HG03342 (cell line): ENCODE measurements around the gene FSHR.

ENCODE experiments used
- ATAC-seq: cut with Tn5 transposase; IDR thresholded peaks from one replicate; pipeline ENCODE4 v1.9.1; 2021; ENCODE audit warnings: mild to moderate bottlenecking, moderate library complexity; ENCODE audit not compliant: unreplicated experiment

Gene FSHR

DNA sequence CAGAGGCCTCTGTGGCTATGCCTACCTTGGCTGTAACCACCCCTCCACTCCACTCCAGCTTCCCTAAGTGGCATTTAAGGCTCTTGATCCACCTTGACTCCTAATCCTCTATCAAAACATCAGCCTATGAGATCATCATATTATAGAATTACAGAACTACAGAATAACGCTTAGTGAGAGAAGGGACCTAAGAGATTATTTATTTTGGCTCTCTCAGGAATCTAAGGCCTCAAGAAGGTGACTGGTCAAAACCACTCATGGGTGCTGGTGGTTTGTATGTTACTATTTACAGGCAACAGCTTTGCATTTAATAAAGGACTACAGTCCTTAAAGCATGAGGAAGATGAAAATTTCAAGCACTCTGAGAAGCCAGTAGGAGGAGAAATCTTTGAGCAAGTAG lies 118.8 kb downstream of the FSHR start:
- ATAC-seq = no peak

DNA sequence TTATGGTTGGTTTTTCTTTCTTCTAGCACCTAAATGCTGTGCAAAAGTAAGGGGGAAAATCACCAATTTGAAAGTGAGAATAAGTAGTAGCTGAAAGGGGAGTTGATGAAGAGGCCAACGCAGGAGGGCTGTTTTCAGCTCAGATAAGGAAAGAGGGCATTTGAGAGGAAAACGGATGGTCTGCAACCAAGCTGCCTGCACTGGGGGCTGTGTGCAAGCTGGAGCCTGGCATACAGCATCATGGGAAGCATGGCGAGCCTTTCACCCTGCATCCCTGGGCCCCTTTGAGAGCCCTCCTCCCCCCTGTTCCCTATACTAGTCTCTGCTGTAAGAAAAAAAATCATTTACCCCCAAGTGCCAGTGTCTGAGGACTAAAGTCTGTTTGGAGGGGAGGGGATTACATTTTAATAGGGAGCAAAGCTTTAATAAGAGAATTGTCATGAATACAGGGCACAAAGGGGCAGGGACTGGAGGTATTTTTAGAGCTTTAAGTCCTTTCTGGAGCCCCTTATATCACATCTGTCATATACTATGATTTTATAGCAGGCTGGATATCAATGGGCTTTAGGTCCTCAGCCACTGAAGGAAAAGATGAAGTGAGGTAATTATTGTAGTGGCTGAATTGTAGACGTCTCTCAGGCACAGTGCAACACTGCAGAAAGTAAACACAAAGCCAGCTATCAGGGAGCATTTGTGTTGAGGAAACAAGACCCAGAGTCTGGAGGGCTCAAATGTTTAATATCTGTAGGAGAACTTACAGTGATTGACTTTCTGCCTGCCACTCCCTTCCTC lies 120.7 kb downstream of the FSHR start:
- no peak for ATAC-seq

DNA sequence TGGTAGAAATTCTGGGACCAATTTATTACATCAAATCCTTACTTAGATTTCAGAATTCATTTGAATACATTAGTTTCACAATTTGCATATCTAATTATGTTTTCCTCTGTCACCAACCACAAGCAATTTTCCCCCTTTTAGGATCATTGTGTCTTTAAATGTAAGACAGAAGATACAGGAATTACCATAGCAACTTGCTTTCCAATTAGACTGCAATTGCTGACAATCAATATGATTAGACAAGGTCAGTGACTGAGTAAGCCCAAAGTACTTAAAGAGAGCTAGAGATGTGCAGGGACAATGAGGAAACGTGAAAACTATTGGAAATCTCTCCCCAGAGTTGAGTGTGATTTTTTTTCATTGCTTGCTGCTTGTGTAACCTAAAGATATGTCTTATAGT lies 121.4 kb downstream of the FSHR start:
- no peak for ATAC-seq

DNA sequence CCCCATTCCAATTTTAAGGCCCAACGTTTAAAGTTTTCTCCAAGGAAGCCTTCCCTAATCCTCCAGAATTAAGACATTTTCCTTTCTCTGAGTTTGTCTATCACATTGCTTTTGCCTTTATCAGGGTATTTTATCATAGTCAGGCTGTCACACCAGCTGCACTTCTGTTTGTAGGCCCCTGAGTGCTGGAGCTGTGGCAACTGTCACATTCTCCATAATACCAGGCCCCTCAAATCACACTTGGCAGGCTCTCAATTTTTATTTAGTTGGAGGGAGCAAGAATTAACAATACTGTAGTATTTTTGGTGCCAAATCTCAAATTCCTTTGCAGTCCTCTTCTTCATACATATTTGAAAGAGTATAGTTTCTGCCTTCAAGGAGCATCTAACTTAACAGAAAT lies 122.2 kb downstream of the FSHR start:
- ATAC-seq = no peak

DNA sequence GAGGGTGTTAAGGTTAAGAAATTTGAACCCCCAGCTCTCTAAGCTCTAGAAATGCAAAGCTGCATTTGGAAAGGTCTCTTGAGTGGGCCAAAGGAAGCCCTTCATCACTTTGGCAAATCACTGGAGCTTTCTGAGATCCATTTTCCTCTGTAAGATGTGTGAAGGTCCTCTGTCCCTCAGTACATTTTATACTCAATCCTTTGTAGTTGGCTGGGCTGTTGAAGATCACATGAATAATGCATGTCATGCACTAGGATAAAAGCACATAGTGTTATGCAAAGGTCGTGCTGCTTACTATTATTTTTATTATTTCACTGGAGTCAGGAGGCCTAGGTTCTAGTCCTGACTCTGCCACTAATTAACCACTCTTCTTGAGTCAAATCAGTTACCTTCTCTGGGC lies 124.9 kb downstream of the FSHR start:
- ATAC-seq = no peak

DNA sequence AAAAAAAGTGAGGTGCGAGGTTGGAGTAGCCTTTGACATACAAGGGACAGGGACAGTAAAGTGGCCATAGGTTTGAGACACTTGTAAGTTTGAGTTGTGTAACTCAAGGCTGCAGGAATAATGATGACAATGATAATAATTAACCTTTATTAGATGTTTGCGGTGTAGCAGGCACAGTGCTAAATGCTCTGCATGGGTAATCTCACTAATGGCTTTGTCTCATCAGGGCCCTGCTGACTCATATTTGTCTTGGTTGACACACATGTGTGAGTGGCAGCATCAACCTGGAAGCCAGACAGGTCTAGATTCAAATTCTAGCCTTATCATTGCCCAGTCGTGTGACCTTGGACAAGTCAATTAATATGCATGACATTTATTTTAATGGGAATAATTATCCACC lies 126.2 kb downstream of the FSHR start:
- peak; percentile 99 for ATAC-seq

DNA sequence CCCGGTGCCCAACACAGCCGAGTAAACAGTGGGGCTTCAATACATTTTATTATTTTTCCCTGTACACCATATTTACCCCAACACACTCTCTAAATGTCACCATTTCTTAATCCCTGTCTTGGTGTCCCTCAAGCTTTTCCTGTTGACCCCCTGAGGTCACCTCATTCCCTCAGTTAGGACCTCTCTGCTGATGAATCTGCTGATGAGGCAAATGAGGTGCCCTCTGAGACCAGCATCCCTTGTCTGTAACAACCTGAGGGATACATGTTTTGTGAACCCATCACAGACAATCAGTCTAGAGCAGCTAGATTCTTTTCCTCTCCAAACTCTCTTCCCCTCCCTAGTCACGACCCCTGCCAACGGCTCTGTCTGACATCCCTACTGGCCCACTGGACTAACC lies 127.6 kb downstream of the FSHR start:
- ATAC-seq = no peak

DNA sequence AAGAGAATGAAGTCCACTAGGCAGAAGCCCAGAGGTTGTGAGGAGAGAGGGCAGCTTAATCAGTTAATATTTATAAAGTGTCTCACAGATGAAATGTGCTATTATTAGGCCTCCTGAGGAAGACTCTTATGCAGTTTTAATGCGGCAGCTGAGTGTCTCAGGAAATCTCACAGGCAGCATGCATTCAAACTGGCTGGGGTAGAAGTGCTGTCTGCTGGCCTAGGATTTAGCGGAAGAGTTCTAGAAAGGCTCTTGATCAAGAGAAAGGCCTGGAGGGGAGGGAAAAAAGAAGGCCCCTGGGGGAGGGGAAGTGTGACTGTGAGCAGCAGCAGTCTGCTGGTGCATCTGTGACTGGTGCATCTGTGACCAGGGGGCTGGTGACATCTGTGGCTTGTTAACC lies 133.0 kb downstream of the FSHR start:
- ATAC-seq = no peak

DNA sequence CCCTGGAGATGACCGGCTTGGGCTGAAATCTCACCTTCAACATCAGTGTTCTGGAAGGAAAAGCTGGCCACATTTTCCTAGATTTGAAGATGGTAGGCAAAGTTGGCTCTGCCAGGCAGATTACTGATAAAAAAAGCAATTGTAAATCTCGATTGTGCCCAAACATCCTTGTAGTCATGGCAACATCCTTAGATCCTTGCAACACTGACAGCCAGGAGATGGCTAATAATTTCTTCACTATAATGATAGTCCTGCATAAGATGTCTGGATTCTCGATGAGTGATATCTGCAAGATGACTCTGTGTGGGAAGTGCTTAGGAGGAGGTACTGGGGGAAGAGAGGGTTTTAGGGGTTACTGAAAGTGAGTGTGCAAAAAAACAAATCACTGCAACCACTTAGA lies 149.1 kb downstream of the FSHR start:
- ATAC-seq = no peak

DNA sequence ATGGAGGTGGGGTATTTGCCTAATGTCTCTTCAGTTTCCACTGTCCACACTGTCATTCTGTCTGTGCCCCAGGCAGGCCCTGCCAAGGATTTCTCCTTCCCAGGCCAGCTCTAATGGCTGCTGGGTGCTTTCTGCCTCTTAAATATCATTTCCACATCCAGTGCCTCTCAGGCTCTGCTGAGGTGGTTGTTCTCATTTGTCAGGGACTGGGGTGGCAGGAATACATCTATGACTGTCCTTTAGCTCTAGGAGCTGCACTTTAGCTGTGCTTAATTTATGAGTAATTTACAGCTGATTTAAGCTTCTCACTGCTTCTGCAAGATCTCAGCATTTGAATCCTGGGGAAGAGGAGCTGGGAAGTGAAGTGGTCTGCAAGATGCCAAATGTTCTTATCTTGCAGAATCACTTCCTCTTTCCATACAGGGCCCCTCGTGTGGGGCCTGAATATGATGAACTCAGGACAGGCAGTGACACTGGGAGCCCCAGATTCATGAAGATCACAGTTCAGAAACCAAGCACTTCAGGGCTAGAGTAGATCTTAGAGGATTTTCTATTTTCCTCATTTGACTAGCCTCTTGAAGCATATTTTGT lies 150.2 kb downstream of the FSHR start:
- peak; percentile 70 for ATAC-seq

DNA sequence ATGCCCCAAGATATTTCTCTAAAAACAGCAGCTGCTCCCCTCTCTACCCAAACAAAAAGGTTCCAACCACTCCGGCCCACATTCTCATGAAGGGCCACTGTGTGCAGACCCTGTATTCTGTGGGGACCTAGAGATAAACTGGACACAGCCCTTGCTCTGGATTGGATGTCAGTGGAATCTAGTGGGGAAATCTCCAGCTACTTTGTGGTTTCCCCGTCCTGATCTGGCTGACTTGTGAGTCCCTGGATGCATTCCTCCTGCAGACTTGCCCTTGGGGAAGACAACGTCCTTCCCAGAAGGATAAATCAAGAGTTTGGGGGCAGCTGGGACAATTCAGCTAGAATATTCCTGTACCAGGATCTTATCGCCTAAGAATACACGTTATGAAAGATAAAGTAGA lies 151.1 kb downstream of the FSHR start:
- ATAC-seq = no peak

DNA sequence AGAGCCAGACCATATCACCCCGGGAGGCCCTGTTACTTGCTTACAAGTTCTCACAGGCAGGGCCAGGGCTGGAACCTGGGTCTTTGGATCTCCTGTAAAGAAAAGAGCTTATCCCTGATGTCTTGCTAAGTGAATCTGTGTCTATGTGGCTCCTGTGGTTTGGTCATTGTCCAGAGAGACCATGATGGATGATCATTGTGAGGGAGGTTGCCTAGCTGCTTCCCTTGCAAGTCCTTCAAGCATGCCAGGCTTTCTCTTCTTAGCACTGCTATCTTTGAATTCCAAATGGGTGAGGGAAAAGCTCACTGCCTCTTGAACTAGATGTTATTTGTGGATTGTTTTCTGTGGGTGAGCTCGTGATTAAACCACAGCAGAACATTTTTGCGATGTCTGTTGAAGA lies 151.6 kb downstream of the FSHR start:
- ATAC-seq = no peak

DNA sequence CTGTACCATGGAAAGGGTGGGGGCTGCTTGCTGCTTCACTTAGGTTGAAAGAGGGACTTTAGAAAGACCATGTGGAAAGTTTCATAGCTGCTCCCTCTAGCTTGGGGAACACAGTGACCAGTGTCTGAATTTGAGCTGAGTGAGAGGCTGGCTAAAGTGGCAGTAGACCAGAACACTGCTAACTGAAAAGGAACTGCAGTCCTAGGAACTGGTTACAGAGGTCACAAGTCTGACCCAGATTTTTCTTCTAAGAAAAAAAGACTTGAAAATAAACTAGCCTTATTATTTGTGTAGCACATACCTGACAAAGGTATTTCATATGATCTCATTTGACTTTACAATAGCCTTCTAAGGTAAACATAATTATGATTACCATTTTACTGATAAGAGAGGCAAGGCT lies 153.6 kb downstream of the FSHR start:
- no peak for ATAC-seq

DNA sequence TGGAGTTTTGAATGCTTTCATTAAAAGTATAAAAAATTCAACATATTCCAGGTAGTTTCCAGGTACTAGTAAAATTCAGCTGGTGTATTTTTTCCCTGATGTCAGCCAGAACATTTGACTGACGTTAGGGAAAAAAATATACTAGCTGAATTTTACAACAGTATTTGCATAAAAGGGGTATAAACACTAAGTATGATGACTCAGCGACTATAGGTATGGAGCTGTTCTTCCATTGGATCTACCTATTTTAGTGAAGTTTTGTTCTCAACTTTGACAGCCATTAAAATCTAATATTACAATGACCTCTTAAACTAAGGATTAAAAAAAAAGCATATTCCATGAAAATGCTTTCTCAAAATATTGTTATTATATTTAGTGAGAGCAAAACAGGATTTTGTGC lies 155.9 kb downstream of the FSHR start:
- ATAC-seq = no peak

DNA sequence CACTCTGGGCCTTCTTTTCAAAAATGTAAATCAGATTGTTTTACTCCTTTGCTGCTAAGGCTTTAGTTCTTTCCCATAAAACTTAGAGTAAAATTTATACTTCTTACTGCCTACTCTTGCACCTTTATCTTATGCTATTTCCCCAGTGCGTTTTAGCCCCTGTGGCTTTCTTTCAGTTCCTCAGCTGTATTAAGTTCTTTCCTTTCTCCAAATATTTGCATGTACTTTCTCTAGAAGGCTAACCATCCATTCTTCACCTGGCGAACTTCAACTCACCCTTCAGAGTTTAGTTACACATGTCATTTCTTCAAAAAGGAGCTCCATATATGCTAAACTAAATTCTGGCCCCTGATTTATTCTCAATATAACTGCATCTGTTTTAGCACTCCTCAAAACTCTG lies 160.7 kb downstream of the FSHR start:
- ATAC-seq = peak; percentile 40

DNA sequence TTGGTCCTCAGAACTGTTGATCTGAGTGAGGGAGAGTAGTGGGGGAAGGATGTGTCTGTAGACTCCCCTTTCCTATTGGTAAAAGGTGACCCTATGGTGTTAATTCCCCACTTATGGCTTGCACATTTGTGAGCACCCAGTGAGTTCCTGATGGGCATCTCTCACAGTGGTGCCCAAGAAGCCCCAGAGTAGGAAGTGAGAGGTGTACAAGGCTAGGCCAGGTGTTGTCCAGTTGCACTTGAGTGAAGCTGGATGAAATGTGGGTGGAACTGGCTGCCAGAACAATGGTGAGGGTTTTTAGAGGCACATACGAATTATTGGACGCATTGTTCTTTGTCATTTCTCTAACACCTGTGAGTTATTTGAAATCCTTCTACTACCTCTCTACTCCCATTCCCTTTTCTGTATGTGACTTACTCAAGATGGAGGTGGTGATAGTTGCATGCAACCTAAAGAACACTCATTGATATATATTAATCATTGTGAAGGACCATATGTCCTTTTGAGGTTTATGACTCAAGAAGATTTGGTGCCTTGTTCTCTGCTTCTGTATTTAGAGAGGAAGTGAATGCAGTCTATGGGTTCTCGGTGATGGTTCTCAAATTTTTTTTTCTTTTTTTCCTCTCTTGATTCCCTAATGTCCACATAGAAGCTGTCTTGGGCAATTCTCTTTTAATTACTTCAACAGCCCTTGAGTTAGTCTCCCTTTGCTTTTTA lies 162.7 kb downstream of the FSHR start:
- peak; percentile 69 for ATAC-seq

DNA sequence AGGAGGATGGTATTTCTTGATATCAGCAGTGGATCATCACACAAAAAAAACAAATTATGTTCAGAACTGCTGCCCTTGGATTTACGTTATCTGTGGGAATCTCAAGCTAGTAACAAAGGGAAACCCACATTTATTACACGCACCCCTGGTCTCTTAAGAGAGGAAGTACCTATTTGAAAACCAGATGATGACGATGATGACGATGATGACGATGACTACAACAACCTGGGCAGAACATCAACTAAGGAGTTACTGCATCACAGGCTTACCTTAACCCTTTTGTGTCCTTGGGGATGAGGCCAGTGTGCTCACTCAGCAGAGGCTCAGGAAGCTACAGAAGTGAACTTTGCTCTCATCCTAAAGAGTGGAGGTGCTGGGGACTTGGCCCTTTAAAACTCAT lies 169.4 kb downstream of the FSHR start:
- ATAC-seq = no peak

DNA sequence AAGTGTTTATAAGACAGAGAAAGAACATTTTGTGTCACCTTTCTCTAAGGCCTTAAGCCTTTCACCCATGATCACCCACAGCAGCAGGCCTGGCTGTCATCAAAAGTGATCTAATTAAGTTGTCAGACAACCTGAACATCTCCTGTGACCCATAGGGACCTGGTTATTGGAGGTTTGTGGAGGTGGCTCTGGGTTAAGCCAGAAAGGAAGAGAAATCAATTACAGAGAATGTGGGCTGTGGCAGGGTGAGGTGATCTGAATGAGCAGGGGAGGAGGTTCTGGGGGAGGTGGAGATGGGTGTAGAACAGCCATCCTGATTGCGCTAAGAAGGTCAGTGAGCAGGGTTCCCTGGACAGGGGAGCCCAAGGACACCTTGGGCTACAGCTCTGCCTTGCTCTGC lies 170.8 kb downstream of the FSHR start:
- ATAC-seq = no peak

DNA sequence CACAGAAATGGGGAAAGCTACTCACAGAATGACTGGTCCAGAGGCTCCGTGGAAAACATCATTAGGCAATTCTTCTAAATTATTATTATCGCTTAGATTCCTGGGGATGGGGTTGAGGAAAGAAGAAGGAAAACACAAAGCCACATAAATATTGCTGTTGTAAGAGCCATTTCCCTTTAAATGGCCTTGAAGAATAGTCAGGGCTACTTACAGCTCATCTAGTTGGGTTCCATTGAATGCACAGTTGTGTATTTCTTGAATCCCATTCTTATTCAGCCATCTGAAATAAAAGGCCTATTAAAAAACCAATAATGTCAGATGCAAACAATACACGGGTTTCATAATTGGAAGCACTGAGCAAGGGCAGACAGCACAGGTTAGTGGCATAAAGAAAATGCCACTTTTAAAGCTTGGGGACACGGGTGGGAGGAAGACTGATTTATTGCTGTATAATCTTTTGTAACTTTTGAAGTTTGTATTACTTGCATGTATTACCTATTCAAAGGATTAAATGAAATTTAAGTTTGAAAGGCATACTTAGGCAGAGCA lies 171.4 kb downstream of the FSHR start:
- no peak for ATAC-seq

DNA sequence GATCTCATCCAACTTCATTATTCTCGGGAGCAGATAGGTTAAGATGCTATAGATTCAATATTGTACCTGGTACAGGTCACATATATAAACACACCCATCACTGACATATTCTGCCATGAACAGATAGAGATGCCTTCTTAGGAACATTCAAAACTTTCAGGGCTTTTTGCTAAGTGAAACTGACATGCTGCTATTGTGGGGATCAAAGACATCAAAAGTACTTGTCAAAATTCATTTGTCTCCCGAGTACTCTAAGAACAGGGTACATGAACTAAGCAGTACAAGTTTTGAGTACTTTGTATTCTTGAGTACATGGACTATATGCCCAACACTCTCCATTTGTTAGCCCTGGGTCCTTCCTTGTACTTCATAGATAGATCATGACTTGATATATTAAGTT lies 173.5 kb downstream of the FSHR start:
- no peak for ATAC-seq

DNA sequence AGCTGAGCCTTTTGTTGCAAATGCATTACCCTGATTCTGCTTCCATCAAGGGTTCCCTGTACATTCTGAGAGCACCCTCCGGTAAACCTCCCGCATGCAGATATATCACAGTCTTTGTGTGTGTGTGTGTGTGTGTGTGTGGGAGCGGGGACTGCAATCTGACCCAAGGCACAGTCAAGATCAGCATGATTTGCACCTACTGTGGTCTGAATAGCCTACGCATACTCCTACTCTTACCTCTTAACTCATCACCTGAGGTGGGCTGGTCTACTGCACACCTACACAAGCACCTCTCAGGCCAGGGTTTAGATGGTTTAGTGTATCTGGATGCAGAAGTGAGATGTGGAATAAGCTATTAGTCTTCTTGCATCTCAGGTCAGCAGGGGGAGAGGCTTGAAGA lies 174.6 kb downstream of the FSHR start:
- no peak for ATAC-seq

DNA sequence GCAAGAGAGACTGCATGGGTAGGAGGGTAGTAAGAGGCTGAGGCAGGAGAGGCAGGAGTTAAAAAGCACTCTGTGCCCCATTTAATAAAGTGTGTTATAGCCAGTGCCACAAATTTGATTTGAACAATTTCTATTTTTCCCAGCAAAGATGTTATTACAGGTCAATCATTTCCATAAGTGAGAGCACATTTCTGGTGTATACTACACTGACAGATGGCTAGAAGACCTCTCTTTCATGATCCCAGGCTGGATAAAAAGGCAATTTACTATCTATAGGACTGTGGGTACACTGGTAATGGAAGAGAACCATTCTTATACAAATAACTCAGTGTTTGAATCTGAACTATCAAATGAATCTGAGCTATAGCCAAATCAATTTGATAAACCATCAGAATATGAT lies 176.2 kb downstream of the FSHR start:
- ATAC-seq = no peak
